Measurements from ENCODE around the gene FILIP1.

- TF ChIP-seq POLR2AphosphoS5 (IDR thresholded peaks at IDR 0.05) (no peak), CTCF (IDR thresholded peaks at IDR 0.05) (no peak)
Observed at GRCh38 chr6:75418233-75418632, 75.4 kb downstream of the FILIP1 start.
